ENCODE results near the gene STX2. TPM values are rescaled to one million over a fixed set of nuclear protein-coding genes. Genes with fewer than 3 reads are reported as not detected.
"Not testable (repeated sequence)": the region's sequence is repeated elsewhere in the genome, so short reads cannot be mapped to it uniquely, and the experiment has no call there.

Gene STX2
- polyA plus RNA-seq, 3 donors: 25.3 to 35.0 (median 29.4) TPM

GRCh38 chr12:130783110-130783715 lies 55.8 kb downstream of the STX2 start:
- no peak for DNase-seq (ENCODE audit: extremely low read depth in 1 of 11, low read depth in 9 of 11, low spot score in 4 of 11)

DNA sequence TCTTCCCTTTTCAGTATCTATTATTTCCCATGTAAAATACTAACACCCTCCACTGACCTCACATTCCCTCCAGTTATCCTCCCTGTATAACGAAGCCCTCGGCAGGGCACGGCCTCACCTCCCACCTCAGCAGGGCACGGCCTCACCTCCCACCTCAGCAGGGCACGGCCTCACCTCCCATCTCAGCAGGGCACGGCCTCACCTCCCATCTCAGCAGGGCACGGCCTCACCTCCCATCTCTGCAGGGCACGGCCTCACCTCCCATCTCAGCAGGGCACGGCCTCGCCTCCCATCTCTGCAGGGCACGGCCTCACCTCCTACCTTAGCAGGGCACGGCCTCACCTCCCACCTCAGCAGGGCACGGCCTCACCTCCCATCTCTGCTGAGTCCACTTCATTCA lies 56.8 kb downstream of the STX2 start:
- not testable (repeated sequence) for DNase-seq (ENCODE audit: extremely low read depth in 1 of 11, low read depth in 9 of 11, low spot score in 4 of 11)

DNA sequence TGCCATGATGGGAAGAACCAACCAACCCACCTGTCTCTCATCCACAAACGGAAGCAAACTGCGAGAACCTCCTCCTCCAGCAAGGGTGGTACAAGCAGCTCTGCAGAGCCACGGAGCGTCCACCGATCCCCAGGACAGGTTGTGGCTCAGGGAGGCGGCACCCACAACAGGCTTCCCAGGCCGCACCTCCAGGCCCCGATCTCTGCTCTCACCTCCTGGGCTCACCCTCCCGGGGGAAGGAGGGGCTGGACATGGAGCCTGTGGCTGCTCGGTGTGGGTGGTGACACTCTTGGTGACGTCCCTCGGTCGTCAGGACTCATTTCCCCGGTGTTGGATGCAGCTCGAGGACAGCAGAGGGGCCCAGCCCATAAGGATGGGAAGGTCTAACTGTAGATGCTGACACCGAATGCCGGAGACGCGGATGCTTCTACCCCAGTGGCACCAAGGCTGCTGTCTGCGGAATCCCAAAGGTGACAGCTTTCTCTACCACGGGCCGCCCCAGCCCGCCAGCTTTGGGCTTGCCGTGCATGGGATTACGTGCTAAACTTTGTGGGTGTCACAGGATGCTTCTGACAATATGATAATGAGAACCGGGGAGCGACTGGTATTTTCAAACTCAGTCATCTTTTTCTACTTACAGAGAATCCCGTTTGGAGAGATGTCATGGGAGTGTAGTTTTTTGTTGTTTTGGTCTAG lies 58.0 kb downstream of the STX2 start:
- no peak for DNase-seq (ENCODE audit: extremely low read depth in 1 of 11, low read depth in 9 of 11, low spot score in 4 of 11)

DNA sequence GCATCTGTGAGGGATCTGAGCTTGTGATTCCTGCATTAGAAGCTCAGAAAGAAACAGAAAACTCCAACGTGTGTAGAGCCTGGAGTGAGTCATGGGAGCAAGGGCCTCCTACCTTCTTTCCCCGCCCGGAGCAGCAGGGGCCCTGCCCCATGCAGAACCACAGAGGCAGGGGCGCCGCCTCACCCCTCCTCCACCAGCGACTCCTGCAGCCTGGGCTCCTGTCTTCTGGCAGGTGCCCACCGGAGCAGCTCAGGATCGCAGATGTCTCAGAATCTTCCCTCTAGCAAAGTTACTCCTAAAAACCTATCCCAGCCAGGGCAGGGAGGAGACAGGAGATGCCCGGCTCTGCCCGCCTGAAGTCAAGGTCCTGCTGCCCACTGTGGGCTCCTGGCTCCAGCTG lies 58.7 kb downstream of the STX2 start:
- DNase-seq (ENCODE audit: extremely low read depth in 1 of 11, low read depth in 9 of 11, low spot score in 4 of 11): no peak

- DNase-seq (ENCODE audit: extremely low read depth in 1 of 11, low read depth in 9 of 11, low spot score in 4 of 11): no peak
These were observed 60.3 kb downstream of the STX2 start for GRCh38 chr12:130778776-130779175.

- no peak for DNase-seq (ENCODE audit: extremely low read depth in 1 of 11, low read depth in 9 of 11, low spot score in 4 of 11)
These were observed 62.2 kb downstream of the STX2 start for GRCh38 chr12:130776857-130777339.

DNA sequence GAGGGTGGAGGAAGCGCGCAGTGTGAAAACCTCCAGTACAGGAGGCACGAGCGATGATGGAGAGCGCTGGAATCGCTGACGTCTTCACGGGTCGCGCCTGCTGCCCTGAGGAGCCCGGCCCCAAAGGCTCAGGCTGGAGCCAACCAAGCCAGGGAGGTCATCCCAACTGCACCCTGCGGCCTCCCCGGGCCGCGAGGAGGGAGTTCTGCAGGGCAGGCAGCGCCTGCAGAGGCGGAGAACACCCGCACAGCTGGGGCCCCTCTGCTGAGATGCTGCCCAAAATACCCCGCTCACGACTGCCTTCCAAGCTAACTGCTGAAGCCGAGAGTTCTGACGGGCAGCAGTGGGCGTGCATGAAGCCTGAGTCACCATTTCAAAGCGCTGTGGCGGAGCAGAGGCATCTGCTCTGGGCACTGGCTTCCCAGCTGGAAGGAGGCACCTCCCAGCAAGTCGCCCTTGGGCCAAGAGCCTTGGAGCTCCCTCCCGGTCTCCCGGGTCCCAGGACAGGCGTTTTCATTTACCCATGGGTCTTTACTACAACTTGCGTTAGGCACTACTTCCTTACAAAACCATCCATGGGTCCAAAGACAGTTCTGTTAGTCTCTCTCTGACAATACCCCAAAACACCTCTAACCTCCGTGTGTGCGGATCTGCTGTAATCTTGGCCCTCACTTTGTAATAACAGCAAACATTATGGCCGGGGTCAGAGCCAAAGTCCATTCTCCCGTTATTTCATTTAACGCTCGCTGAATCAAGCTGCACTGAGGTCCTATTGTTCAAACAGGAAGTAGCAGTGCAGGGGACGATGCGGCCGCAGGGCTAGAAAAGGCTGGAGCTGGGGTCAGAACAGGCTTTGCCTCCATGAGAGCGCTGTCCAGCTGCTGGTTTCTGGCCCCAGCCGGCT lies 62.8 kb downstream of the STX2 start:
- peak in 10 of 11 donors; percentile 36 to 73 (median 57) for DNase-seq (ENCODE audit: extremely low read depth in 1 of 11, low read depth in 9 of 11, low spot score in 4 of 11)

DNA sequence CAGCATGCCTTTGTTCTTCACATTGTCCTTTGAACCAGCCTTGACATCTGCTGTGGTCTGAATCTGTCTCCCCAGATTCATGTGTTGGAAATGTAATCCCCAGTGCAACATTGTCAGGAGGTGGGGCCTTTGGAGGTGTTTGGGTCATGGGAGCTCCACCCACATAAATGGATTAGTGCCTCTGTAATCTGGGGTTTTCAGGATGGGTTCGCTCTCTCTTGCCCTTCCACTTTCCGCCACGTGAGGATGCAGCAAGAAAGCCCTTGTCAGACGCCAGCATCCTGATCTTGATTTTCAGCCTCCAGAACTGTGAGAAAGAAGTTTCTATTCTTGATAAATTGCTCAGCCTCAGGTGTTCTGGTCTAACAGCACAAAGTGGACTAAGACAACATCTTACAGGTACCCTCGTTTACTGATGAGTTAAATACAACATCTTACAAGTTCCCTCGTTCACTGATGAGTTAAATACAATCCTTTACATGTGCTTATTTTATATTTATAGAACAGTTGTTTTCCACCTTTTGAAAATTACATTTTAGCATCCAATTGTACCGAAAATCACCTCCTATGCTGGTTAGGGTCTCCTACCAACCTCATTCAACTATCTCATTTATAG lies 68.5 kb downstream of the STX2 start:
- DNase-seq (ENCODE audit: extremely low read depth in 1 of 11, low read depth in 9 of 11, low spot score in 4 of 11): no peak

DNA sequence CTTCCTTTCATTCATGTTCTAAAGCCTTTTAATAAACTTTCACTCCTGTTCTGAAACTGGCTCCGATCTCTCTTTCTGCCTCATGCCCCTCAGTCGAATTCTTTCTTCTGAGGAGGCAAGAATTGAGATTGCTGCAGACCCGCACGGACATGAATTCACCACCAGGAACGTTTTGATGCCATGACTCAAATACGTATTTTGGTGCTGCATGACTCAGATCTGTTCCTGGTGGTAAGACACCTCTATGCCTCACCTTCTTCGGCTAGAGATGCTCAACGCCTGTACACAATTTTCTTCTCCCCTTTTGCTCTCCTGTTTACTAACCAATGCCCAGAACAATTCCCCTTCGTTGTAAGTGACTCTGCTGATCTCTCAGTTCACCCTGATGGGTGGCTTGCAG lies 70.9 kb downstream of the STX2 start:
- DNase-seq (ENCODE audit: extremely low read depth in 1 of 11, low read depth in 9 of 11, low spot score in 4 of 11): no peak

DNA sequence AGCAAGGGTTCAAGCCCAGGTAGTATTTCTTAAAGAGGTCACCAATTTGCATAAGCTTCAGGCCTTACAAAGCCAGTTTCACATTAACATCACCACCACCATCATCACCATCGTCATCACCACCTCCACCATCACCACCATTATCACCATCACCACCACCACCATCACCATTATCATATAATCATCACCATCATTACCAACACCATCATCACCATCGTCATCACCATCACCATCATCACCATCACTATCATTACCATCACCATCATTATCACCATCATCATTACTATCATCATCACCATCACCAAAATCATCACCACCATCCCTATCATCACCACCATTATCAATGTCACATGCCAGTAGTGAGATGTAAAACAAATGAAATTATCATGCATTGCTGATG lies 72.6 kb downstream of the STX2 start:
- no peak for DNase-seq (ENCODE audit: extremely low read depth in 1 of 11, low read depth in 9 of 11, low spot score in 4 of 11)

DNA sequence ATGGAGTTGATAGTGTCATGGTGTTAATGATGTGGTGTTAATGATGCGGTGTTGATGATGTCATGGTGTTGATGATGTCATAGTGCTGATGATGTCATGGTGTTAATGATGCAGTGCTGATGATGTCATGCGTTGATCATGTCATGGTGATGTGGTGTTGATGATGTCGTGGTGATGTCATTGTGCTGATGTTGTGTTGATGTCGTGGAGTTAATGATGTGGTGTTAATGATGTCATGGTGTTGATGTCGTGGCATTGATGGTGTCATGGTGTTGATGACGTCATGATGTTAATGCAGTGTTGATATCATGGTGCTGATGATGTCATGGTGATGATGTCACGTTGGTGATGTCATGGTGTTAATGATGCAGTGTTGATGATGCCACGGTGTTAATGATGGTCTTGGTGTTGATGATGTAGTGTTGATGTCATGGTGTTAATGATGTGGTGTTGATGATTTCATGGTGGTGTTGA lies 73.8 kb downstream of the STX2 start:
- DNase-seq (ENCODE audit: extremely low read depth in 1 of 11, low read depth in 9 of 11, low spot score in 4 of 11): no peak

DNA sequence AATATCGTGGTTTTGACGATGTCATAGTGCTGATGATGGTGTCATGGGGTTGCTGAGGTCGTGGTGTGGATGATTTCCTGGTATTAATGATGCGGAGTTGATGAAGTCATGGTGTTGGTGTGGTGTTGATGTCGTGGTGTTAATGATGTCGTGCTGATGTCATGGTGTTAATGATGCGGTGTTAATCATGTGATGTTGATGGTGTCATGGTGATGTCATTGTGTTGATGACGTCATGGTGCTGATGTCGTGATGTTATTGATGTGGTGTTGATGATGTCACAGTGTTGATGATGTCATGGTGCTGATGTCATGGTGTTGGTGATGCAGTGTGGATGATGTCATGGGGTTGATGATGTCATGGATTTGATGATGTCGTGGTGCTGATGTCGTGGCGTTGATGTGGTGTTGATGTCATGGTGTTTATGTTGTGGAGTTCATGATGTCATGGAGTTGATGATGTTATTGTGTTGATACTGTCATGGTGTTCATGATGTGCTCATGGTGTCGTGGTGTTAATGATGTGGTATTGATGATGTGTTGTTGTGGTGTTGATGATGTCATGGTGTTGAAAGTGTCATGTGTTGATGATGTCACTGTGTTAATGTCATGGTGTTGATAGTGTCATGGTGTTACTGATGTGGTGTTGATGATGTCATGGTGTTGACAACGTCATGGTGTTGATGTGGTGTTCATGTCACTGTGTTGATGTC lies 74.4 kb downstream of the STX2 start:
- DNase-seq (ENCODE audit: extremely low read depth in 1 of 11, low read depth in 9 of 11, low spot score in 4 of 11): no peak

GRCh38 chr12:130764073-130764472 lies 75.0 kb downstream of the STX2 start:
- no peak for DNase-seq (ENCODE audit: extremely low read depth in 1 of 11, low read depth in 9 of 11, low spot score in 4 of 11)

GRCh38 chr12:130762319-130762675 lies 76.8 kb downstream of the STX2 start:
- no peak for DNase-seq (ENCODE audit: extremely low read depth in 1 of 11, low read depth in 9 of 11, low spot score in 4 of 11)

DNA sequence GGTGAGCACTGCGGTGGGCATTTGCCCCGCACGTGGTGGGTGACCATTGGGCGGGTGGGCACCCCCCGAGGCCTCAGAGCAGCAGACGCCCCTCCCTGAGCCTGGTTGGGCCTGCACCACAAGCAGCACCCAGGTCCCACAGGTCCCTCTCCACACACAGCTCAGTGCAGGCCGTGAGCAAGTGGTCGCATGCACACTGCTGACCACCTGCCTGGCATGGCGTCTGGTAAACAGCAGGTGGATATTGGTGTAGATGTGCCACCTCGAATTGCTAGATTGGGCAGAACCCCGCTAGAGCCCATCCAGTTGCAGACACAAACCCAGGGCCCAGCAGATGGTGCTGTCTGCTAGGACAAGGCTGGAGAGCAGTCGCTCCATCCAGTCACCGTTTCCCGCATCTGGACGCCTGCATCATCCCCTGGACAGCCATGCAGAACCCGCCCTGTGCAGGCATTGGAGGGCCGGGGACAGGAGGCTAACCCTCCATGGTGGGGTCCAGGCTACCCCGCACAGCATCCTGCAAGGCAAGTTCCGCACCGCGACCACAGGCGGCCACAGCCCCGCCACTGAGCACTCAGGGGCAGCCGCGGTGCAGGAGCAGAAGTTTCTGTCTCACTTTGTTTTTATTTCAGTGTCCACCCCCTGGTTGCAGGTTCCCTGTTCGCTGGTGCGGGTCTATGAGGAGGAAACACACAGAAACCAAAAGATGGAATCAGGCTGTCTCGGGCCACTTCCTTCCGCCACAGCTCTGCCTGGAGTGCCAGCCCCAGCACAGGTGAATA lies 77.3 kb downstream of the STX2 start:
- peak in 6 of 11 donors; percentile 26 to 44 (median 32) for DNase-seq (ENCODE audit: extremely low read depth in 1 of 11, low read depth in 9 of 11, low spot score in 4 of 11)

DNA sequence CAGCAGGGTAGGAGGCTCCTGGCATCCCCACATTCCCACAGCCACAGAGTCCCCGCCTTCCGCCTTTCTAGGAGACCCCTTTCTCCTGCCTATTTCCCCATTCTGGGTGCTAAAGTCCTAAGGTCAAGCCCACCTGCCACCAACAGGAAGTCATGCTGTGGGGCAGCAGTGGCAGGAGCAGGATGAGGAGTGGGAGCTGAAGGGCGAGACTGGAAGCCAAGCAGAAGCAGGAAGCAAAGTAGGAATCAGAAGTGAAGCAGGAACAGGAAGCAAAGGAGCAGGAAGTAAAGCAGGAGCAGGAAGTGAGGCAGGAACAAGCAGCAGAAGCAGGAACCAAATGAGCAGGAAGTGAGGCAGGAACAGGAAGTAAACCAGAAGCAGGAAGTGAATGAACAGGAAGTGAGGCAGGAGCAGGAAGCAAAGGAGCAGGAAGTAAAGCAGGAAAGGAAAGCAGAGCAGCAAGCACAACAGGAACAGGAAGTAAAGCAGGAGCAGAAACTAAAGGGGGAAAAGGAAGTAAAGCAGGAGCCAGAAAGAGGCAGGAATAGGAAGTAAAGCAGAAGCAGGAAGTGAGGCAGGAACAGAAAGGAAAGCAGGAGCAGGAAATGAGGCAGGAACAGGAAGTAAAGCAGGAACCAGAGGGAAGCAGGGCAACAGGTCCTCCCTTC lies 84.7 kb downstream of the STX2 start:
- no peak for DNase-seq (ENCODE audit: extremely low read depth in 1 of 11, low read depth in 9 of 11, low spot score in 4 of 11)

- no peak for DNase-seq (ENCODE audit: extremely low read depth in 1 of 11, low read depth in 9 of 11, low spot score in 4 of 11)
These were observed 86.3 kb downstream of the STX2 start for GRCh38 chr12:130752692-130753230.

Measured in renal cortex interstitium (tissue), 11 donors.